ENCODE data around the gene NMUR1.

The NMUR1 gene

GRCh38 chr2:231552752-231553151 is 22.5 kb upstream of the NMUR1 start:
- DNase-seq = no peak

- no peak for DNase-seq
Measured at GRCh38 chr2:231549446-231550239, 19.4 kb upstream of the NMUR1 start.

- no peak for DNase-seq
Measured at GRCh38 chr2:231548752-231549151, 18.5 kb upstream of the NMUR1 start.

- no peak for DNase-seq
Measured at GRCh38 chr2:231547315-231548110, 17.3 kb upstream of the NMUR1 start.

GRCh38 chr2:231546014-231546715 is 15.9 kb upstream of the NMUR1 start:
- DNase-seq = no peak

GRCh38 chr2:231545105-231545902 is 15.1 kb upstream of the NMUR1 start:
- DNase-seq = peak; percentile 77

- no peak for DNase-seq
Measured at GRCh38 chr2:231542136-231542535, 11.9 kb upstream of the NMUR1 start.

- DNase-seq = peak; percentile 52
Measured at GRCh38 chr2:231541645-231542044, 11.4 kb upstream of the NMUR1 start.

GRCh38 chr2:231539991-231540390 is 9.7 kb upstream of the NMUR1 start:
- DNase-seq = no peak

- DNase-seq = no peak
Measured at GRCh38 chr2:231535961-231536360, 5.7 kb upstream of the NMUR1 start.

- no peak for DNase-seq
Measured at GRCh38 chr2:231533777-231534125, 3.5 kb upstream of the NMUR1 start.

GRCh38 chr2:231533086-231533776 is 3.0 kb upstream of the NMUR1 start:
- no peak for DNase-seq

- DNase-seq = no peak
Measured at GRCh38 chr2:231532756-231533035, 2.5 kb upstream of the NMUR1 start.

GRCh38 chr2:231531883-231532755 is 1.9 kb upstream of the NMUR1 start:
- no peak for DNase-seq

- DNase-seq = no peak
Measured at GRCh38 chr2:231531466-231531865, 1.2 kb upstream of the NMUR1 start.

GRCh38 chr2:231528636-231529030 is 1.6 kb downstream of the NMUR1 start:
- DNase-seq = no peak

GRCh38 chr2:231527955-231528635 is 2.1 kb downstream of the NMUR1 start:
- no peak for DNase-seq

- DNase-seq = no peak
Measured at GRCh38 chr2:231527091-231527395, 3.2 kb downstream of the NMUR1 start.

GRCh38 chr2:231526341-231527090 is 3.7 kb downstream of the NMUR1 start:
- DNase-seq = no peak

Data from hematopoietic multipotent progenitor cell treated with erythropoietin and hydrocortisone succinate and interleukin-3 and kit ligand, for 8 days (in vitro differentiated cells).